Tibial nerve (tissue), 3 donors: ENCODE results near the gene LHX3.

Experiments
- POLR2A ChIP-seq, 2 donors: fragments of 450-650 bp; IDR thresholded peaks; one replicate each; pipeline ENCODE4 v1.6.1; 2017; ENCODE audit warnings: antibody characterized with exemption in 2 of 2, mild to moderate bottlenecking in 2 of 2, moderate library complexity in 2 of 2
- TF ChIP-seq, protein P1 (sequence below), 5 experiments: fragments of 200-600 bp in 3 of 5; fragments of 450-650 bp in 2 of 5; sonication (generic) in 3 of 5; IDR thresholded peaks; one replicate each; pipeline ENCODE4 v1.5.1; 2016 to 2019; ENCODE audit warnings: antibody characterized with exemption in 5 of 5, mild to moderate bottlenecking in 3 of 5, moderate library complexity in 2 of 5

DNA sequence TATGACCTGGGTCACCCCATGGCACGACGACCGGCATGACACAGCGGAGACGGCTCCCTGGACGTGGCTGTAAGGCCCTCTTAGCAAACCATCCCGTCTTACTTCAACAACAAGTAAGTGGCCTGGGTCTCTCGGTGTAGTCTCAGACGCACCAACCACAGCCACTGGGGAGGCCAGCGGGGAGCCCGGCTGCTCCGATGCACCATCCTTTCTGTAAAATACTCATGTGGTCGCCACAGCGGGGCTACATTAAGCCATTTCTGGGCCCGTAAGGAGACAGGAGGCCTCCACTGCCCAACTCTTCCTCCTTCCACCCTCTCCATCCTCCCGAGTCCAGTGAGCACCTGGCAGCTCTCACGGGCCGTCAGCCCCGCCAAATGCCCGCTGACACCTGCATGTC lies 36.0 kb upstream of the LHX3 start:
- TF ChIP-seq, protein P1, sequence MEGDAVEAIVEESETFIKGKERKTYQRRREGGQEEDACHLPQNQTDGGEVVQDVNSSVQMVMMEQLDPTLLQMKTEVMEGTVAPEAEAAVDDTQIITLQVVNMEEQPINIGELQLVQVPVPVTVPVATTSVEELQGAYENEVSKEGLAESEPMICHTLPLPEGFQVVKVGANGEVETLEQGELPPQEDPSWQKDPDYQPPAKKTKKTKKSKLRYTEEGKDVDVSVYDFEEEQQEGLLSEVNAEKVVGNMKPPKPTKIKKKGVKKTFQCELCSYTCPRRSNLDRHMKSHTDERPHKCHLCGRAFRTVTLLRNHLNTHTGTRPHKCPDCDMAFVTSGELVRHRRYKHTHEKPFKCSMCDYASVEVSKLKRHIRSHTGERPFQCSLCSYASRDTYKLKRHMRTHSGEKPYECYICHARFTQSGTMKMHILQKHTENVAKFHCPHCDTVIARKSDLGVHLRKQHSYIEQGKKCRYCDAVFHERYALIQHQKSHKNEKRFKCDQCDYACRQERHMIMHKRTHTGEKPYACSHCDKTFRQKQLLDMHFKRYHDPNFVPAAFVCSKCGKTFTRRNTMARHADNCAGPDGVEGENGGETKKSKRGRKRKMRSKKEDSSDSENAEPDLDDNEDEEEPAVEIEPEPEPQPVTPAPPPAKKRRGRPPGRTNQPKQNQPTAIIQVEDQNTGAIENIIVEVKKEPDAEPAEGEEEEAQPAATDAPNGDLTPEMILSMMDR (IDR thresholded peaks at IDR 0.05) = no peak
- no peak for TF ChIP-seq POLR2A (IDR thresholded peaks at IDR 0.05)
